Choroid plexus epithelial cell (primary cell): ENCODE results near the gene SLC1A3.

Source experiments
- DNase-seq: peaks from one replicate; pipeline ENCODE4 v3.0.0-alpha.2; 2010; ENCODE audit warnings: low read depth
- H3K4me3 ChIP-seq: 2 replicates; pipeline ENCODE4 v1.5.1; 2011; ENCODE audit warnings: low read depth, mild to moderate bottlenecking, control low read depth, low read length, moderate library complexity
- TF ChIP-seq, protein P1 (sequence below): conservative IDR thresholded peaks from 2 replicates; pipeline ENCODE4 v1.5.1; 2011; ENCODE audit warnings: low read depth, mild to moderate bottlenecking, control low read depth, inconsistent platforms, low read length, moderate library complexity

Gene SLC1A3

GRCh38 chr5:36619012-36619635 is 12.7 kb downstream of the SLC1A3 start:
- DNase-seq: no peak
- TF ChIP-seq, protein P1, sequence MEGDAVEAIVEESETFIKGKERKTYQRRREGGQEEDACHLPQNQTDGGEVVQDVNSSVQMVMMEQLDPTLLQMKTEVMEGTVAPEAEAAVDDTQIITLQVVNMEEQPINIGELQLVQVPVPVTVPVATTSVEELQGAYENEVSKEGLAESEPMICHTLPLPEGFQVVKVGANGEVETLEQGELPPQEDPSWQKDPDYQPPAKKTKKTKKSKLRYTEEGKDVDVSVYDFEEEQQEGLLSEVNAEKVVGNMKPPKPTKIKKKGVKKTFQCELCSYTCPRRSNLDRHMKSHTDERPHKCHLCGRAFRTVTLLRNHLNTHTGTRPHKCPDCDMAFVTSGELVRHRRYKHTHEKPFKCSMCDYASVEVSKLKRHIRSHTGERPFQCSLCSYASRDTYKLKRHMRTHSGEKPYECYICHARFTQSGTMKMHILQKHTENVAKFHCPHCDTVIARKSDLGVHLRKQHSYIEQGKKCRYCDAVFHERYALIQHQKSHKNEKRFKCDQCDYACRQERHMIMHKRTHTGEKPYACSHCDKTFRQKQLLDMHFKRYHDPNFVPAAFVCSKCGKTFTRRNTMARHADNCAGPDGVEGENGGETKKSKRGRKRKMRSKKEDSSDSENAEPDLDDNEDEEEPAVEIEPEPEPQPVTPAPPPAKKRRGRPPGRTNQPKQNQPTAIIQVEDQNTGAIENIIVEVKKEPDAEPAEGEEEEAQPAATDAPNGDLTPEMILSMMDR: no peak
- no peak overlapping the region for H3K4me3 ChIP-seq

- H3K4me3 ChIP-seq: no peak overlapping the region
- no peak for DNase-seq
Observed at GRCh38 chr5:36621985-36622384, 15.6 kb downstream of the SLC1A3 start.

DNA sequence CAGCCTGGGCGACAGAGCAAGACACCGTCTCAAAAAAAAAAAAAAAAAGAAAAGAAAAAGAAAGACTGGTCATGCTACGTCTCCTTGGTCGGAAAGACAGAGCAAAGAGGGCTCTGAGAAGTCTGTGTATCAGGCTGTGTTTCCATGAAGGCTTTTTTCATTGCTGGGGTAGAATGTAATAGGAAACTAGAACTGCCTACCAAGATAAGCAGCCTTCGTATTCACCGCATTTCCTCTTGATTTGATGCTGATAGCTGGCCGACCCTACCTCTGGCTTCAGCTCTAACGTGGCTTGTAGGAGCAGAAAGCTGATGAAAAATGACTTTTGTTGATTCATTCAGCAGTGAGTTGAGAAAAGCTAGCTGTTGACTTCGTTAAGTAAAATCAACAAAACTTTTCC is 17.4 kb downstream of the SLC1A3 start:
- DNase-seq: no peak
- TF ChIP-seq, protein P1: no peak
- H3K4me3 ChIP-seq: no peak overlapping the region

More at GRCh38 chr5:36621985-36622384, 15.6 kb downstream of the SLC1A3 start:
- TF ChIP-seq, protein P1: no peak

- TF ChIP-seq, protein P1: no peak
- no peak for DNase-seq
- no peak overlapping the region for H3K4me3 ChIP-seq
Observed at GRCh38 chr5:36624277-36624676, 17.9 kb downstream of the SLC1A3 start.

GRCh38 chr5:36628695-36629094 is 22.3 kb downstream of the SLC1A3 start:
- no peak for DNase-seq
- no peak overlapping the region for H3K4me3 ChIP-seq

GRCh38 chr5:36629729-36630128 is 23.3 kb downstream of the SLC1A3 start:
- H3K4me3 ChIP-seq: no peak overlapping the region
- TF ChIP-seq, protein P1: no peak
- no peak for DNase-seq

More at GRCh38 chr5:36628695-36629094, 22.3 kb downstream of the SLC1A3 start:
- TF ChIP-seq, protein P1: no peak
